IMR-90 (cell line): ENCODE measurements around the gene ZNF532. TPM values are rescaled to one million over a fixed set of nuclear protein-coding genes. Genes with fewer than 3 reads are reported as not detected.

Source experiments
- ATAC-seq: fragments of 200-7000 bp; cut with Tn5 transposase; 2 replicates; pipeline ENCODE4 v1.9.1; 2020; ENCODE audit warnings: low read depth, mild to moderate bottlenecking, moderate library complexity
- BruUV-seq: library from RNA; stranded (reverse); fragments of 400-500 nt; replicated peaks from 2 replicates; lab custom pipeline; 2021; lab: Mats Ljungman, UMichigan
- CTCF ChIA-PET: fragments of 300-600 bp; formaldehyde crosslinking; extraction: SDS; loops from one replicate; lab custom pipeline; 2021; ENCODE audit warnings: antibody characterized with exemption; lab: Yijun Ruan, JAX
- POLR2A ChIA-PET: fragments of 300-600 bp; sonication (Branson Sonifier 250); formaldehyde crosslinking; loops from one replicate; lab custom pipeline; 2022; ENCODE audit warnings: antibody characterized with exemption; ENCODE audit not compliant: unreplicated experiment; lab: Charles Lee
- DNase-seq: peaks from one replicate; pipeline ENCODE4 v3.0.0; 2013
- H2AFZ ChIP-seq: replicated peaks from 2 replicates; pipeline ENCODE3; 2013; ENCODE audit warnings: low read length, mild to moderate bottlenecking; ENCODE audit not compliant: poor library complexity
- H2AK5ac ChIP-seq: 2 replicates; pipeline ENCODE4 v1.6.1; 2013; ENCODE audit warnings: low read depth, low read length, inconsistent platforms
- H2AK9ac ChIP-seq: replicated peaks from 2 replicates; pipeline ENCODE3; 2013; ENCODE audit warnings: mild to moderate bottlenecking, low read depth, low read length, moderate library complexity; ENCODE audit not compliant: poor library complexity
- H2BK120ac ChIP-seq: 2 replicates; pipeline ENCODE4 v1.6.1; 2013; ENCODE audit warnings: low read depth, low read length, inconsistent platforms
- H2BK15ac ChIP-seq: 3 replicates; pipeline ENCODE4 v1.6.1; 2013; ENCODE audit warnings: low read depth, low read length, inconsistent platforms
- H2BK20ac ChIP-seq: 2 replicates; pipeline ENCODE4 v1.6.1; 2013; ENCODE audit warnings: low read depth, mild to moderate bottlenecking, inconsistent platforms, low read length, moderate library complexity
- H2BK5ac ChIP-seq: 2 replicates; pipeline ENCODE4 v1.6.1; 2013; ENCODE audit warnings: mild to moderate bottlenecking, low read depth, low read length, inconsistent platforms; ENCODE audit not compliant: poor library complexity, severe bottlenecking
- H3K14ac ChIP-seq: replicated peaks from 2 replicates; pipeline ENCODE4 v1.6.1; 2013; ENCODE audit warnings: low read depth, low read length, inconsistent platforms
- H3K18ac ChIP-seq: 2 replicates; pipeline ENCODE4 v1.6.1; 2013; ENCODE audit warnings: low read depth, low read length, control low read depth
- H3K23ac ChIP-seq: 2 replicates; pipeline ENCODE4 v1.6.1; 2013; ENCODE audit warnings: low read depth, low read length, inconsistent platforms
- H3K27ac ChIP-seq: 2 replicates; pipeline ENCODE4 v1.5.1; 2013; ENCODE audit warnings: mild to moderate bottlenecking, control low read depth, low read length; ENCODE audit not compliant: insufficient read depth
- H3K27me3 ChIP-seq: 2 replicates; pipeline ENCODE4 v1.6.1; 2013; ENCODE audit warnings: low read length; ENCODE audit not compliant: control insufficient read depth, insufficient read depth
- H3K36me3 ChIP-seq: 2 replicates; pipeline ENCODE4 v1.6.1; 2013; ENCODE audit warnings: low read length, mixed read lengths; ENCODE audit not compliant: control insufficient read depth, insufficient read depth
- H3K4ac ChIP-seq: 2 replicates; pipeline ENCODE4 v1.6.1; 2013; ENCODE audit warnings: low read depth, low read length, inconsistent platforms
- H3K4me1 ChIP-seq: 2 replicates; pipeline ENCODE4 v1.6.1; 2013; ENCODE audit warnings: low read length, mixed read lengths; ENCODE audit not compliant: control insufficient read depth, insufficient read depth
- H3K4me2 ChIP-seq: 2 replicates; pipeline ENCODE4 v1.6.1; 2013; ENCODE audit warnings: low read depth, mild to moderate bottlenecking, control low read depth, low read length, moderate library complexity
- H3K4me3 ChIP-seq: 2 replicates; pipeline ENCODE4 v1.5.1; 2013; ENCODE audit warnings: low read depth, mild to moderate bottlenecking, control low read depth, low read length, moderate library complexity; ENCODE audit not compliant: insufficient read depth
- H3K56ac ChIP-seq: 2 replicates; pipeline ENCODE4 v1.6.1; 2013; ENCODE audit warnings: low read length, inconsistent platforms; ENCODE audit not compliant: insufficient read depth; ENCODE audit errors: extremely low read depth
- H3K79me1 ChIP-seq, 2 experiments: 2 replicates each; pipeline ENCODE4 v1.6.1; 2013; ENCODE audit warnings: low read length in 2 of 2, inconsistent platforms in 1 of 2, low read depth in 1 of 2
- H3K9ac ChIP-seq: 2 replicates; pipeline ENCODE4 v1.6.1; 2013; ENCODE audit warnings: low read depth, low read length, control low read depth
- H3K9me1 ChIP-seq: 2 replicates; pipeline ENCODE4 v1.6.1; 2013; ENCODE audit warnings: low read length, inconsistent platforms; ENCODE audit not compliant: insufficient read depth
- H3K9me3 ChIP-seq: 2 replicates; pipeline ENCODE4 v1.6.1; 2013; ENCODE audit warnings: low read length; ENCODE audit not compliant: control insufficient read depth, insufficient read depth
- H4K20me1 ChIP-seq: 2 replicates; pipeline ENCODE4 v1.6.1; 2013; ENCODE audit warnings: low read length, inconsistent platforms; ENCODE audit not compliant: insufficient read depth
- H4K5ac ChIP-seq: 2 replicates; pipeline ENCODE4 v1.6.1; 2013; ENCODE audit warnings: mild to moderate bottlenecking, low read depth, low read length, control low read depth
- H4K8ac ChIP-seq, 2 experiments: 2 replicates each; pipeline ENCODE4 v1.6.1; 2013; ENCODE audit warnings: low read depth in 2 of 2, low read length in 2 of 2, control low read depth in 1 of 2, inconsistent platforms in 1 of 2
- H4K91ac ChIP-seq: 2 replicates; pipeline ENCODE4 v1.6.1; 2013; ENCODE audit warnings: low read depth, low read length, inconsistent platforms; ENCODE audit not compliant: insufficient read depth
- CEBPB ChIP-seq: IDR thresholded peaks from 2 replicates; pipeline ENCODE4 v1.6.1; 2012; ENCODE audit warnings: low read depth, low read length, improper control_type of control experiment
- CHD1 ChIP-seq: IDR thresholded peaks from 2 replicates; pipeline ENCODE4 v1.6.1; 2012; ENCODE audit warnings: low read depth, low read length, improper control_type of control experiment
- CTCF ChIP-seq: conservative IDR thresholded peaks from 2 replicates; pipeline ENCODE4 v1.5.1; 2012; ENCODE audit warnings: mild to moderate bottlenecking, low read depth, low read length, improper control_type of control experiment
- ELK1 ChIP-seq: fragments of 150-350 bp; IDR thresholded peaks from 2 replicates; pipeline ENCODE4 v1.6.1; 2016; ENCODE audit warnings: low read depth, mild to moderate bottlenecking, low read length, moderate library complexity, borderline replicate concordance
- MAZ ChIP-seq: IDR thresholded peaks from 2 replicates; pipeline ENCODE4 v1.6.1; 2012; ENCODE audit warnings: low read depth, mild to moderate bottlenecking, low read length, improper control_type of control experiment, moderate library complexity, borderline replicate concordance
- NFE2L2 ChIP-seq: fragments of 150-350 bp; IDR thresholded peaks from 2 replicates; pipeline ENCODE4 v1.6.1; 2016; ENCODE audit warnings: low read depth, mild to moderate bottlenecking, low read length
- RAD21 ChIP-seq: IDR thresholded peaks from 2 replicates; pipeline ENCODE4 v1.6.1; 2012; ENCODE audit warnings: low read length, improper control_type of control experiment
- RCOR1 ChIP-seq: IDR thresholded peaks from 2 replicates; pipeline ENCODE4 v1.6.1; 2012; ENCODE audit warnings: mild to moderate bottlenecking, low read length, improper control_type of control experiment; ENCODE audit not compliant: insufficient replicate concordance
- SMC3 ChIP-seq: fragments of 150-350 bp; IDR thresholded peaks from 2 replicates; pipeline ENCODE4 v1.6.1; 2016; ENCODE audit warnings: low read depth, mild to moderate bottlenecking, antibody characterized with exemption, low read length, moderate library complexity
- WGBS, 2 experiments: methylation state at CpG; one replicate each; pipeline versions ENCODE4 v1.1.5 to v1.1.7; 2013; ENCODE audit warnings: missing lambda C conversion rate in 2 of 2; ENCODE audit not compliant: insufficient read length in 1 of 2; ENCODE audit errors: extremely low coverage in 2 of 2; 5-methylcytosine and 5-hydroxymethylcytosine counted together
- dilution Hi-C: fragments of 300-500 bp; cut with HindIII; formaldehyde crosslinking; loops from one replicate; pipeline ENCODE4 v1.14.3; 2018; ENCODE audit warnings: low sequenced_read_pairs; ENCODE audit not compliant: unreplicated experiment
- in situ Hi-C: fragments of 300-500 bp; cut with MboI; formaldehyde crosslinking; loops from 3 replicates; pipeline ENCODE4 v1.14.3; 2019; ENCODE audit warnings: low sequenced_read_pairs, inconsistent platforms, mixed read lengths
- intact Hi-C: fragments of 100-400 bp; cut with micrococcal nuclease; formaldehyde crosslinking; loops from 2 replicates; pipeline ENCODE4 v1.10.0; 2022
- polyA plus RNA-seq, 3 experiments: library from polyadenylated mRNA; depleted of rRNA; stranded (reverse); fragments of >200 nt; gene quantifications; 2 replicates each; pipeline ENCODE4 v1.2.3, GENCODE V29; 2012; ENCODE audit warnings: low replicate concordance in 1 of 3
- total RNA-seq: library from RNA; depleted of rRNA; stranded (reverse); fragments of >200 nt; gene quantifications from 2 replicates; pipeline ENCODE4 v1.2.3, GENCODE V29; 2012

Gene ZNF532
- total and polyA plus RNA-seq, 2 of the 4 experiments (the other 2 are of a cell fraction), result 29.9 to 45.8 TPM

GRCh38 chr18:58922995-58923394, 58.3 kb downstream of the ZNF532 start:
- Histone ChIP-seq H2AK9ac (no peak overlapping the region), H3K27me3 (no peaks in the 10 kb centered on the region), H4K91ac (no peak overlapping the region), H2BK15ac (no peak overlapping the region), H2AFZ (no peak overlapping the region), H3K9ac (no peak overlapping the region), H3K4me3 (no peak overlapping the region), H3K4me2 (no peak overlapping the region), H4K8ac (no peak overlapping the region), H3K4ac (no peak overlapping the region), H3K9me1 (peaks cover 13% of the 10 kb centered on the region), H2BK20ac (no peak overlapping the region), H3K56ac (no peak overlapping the region), H4K5ac (no peak overlapping the region), H2BK5ac (no peak overlapping the region), H3K23ac (no peak overlapping the region), H3K36me3 (peaks cover 37% of the 10 kb centered on the region), H3K14ac (no peak overlapping the region), H2BK120ac (no peak overlapping the region), H4K20me1 (peaks cover 12% of the 10 kb centered on the region; the same call in 1 of the 2 replicates), H3K27ac (no peak overlapping the region), H3K79me1 (peaks cover 44 to 81% of the 10 kb centered on the region in 2 experiments), H3K9me3 (0 out of 2 replicates have a peak, but pooled peaks cover 3% of the 10 kb centered on the region), H2AK5ac (no peak overlapping the region), H3K18ac (no peak overlapping the region), H3K4me1 (peaks cover 3% of the 10 kb centered on the region)
- in situ Hi-C loops (no loop called here), dilution Hi-C loops (no loop called here), intact Hi-C loops (no loop called here)
- DNase-seq (no peak), ATAC-seq (no peak)
- TF ChIP-seq CHD1 (no peak), SMC3 (no peak), RCOR1 (no peak), NFE2L2 (no peak), RAD21 (no peak), CEBPB (no peak), CTCF (no peak), MAZ (no peak), ELK1 (no peak)
- ChIA-PET CTCF (no interaction called here), POLR2A (no interaction called here)
- WGBS, 2 experiments, result 100% methylated on average over 2 of the region's 10 CpGs; no CpG with 5 or more reads in 1 of the 2 experiments
- BruUV-seq, result no TSS peak
